Muscle of back (tissue), 13 donors: ENCODE measurements around the gene CD22. TPM values are rescaled to one million over a fixed set of nuclear protein-coding genes. Genes with fewer than 3 reads are reported as not detected.
"Not testable (repeated sequence)": the region's sequence is repeated elsewhere in the genome, so short reads cannot be mapped to it uniquely, and the experiment has no call there.

ENCODE experiments used
- DNase-seq, 3 donors: peaks; one replicate each; pipeline versions ENCODE4 v3.0.0 to v3.0.0-alpha.2; 2013
- long read RNA-seq, 9 donors: transcript quantifications; one replicate each; lab custom pipeline, GENCODE V29; 2026
- polyA plus RNA-seq, 10 donors: library from polyadenylated mRNA; unstranded; fragments of 120-200 nt; gene quantifications; one replicate each; pipeline ENCODE4 v1.2.1, GENCODE V29; 2013; ENCODE audit not compliant: insufficient read length in 10 of 10

Gene CD22
- polyA plus RNA-seq, result 1 to 10 TPM in 6 of 10 donors, under 1 TPM in 4; 0.39 to 7.4 (median 1.2) TPM
- long read RNA-seq, donor 1, result 0 reads
- long read RNA-seq, donor 2, partial matches to known transcripts, result 0 of 1 reads
- long read RNA-seq, donor 2, other reads (novel, unspliced or antisense), result 0 of 1 reads
- long read RNA-seq, donor 3, result 0 reads
- long read RNA-seq, donor 4, result 0 reads
- long read RNA-seq, donor 5, result 0 reads
- long read RNA-seq, donor 6, result 0 reads
- long read RNA-seq, donor 7, result 0 reads
- long read RNA-seq, donor 8, result 0 reads
- long read RNA-seq, donor 9, result 0 reads

DNA sequence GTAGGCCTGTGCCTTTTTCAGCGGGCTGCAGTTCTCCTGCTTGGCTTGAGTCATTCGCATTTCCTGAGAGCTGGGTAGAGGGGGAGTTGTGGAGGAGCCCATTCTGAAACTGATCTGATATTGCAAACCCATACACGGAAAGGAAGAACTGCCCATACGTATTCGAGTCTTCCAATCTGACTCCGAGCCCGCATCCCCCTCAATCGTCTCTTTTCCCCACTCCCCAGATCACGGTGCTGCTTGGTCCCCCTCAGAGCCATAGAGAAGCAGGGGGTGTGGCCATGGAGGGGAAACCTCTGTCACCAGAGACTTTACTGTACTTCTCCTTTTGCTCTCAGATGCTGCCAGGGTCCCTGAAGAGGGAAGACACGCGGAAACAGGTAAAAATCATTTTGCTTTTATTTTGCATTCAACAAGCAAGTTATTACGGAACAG lies at the start of gene CD22:
CD22 (plus strand) TSS at position 337 of the 435 bp plus-strand sequence. CDS start 2,854 bp downstream, outside the sequence.
- no peak for DNase-seq

DNA sequence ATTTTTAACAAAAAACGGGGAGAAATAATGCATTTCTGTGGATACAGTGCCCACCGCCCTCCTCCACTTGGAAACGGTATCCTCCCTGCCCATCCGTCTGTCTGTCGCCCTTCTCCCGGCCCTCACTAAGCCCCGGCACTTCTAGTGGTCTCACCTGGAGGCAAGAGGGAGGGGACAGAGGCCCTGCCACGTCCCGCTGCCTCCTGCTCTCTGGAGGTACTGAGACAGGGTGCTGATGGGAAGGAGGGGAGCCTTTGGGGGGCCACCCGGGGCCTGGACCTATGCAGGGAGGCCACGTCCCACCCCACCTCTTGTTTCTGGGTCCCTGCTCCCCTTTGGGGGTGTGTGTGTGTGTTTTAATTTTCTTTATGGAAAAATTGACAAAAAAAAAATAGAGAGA lies 49.6 kb upstream of the CD22 start:
- no peak for DNase-seq

DNA sequence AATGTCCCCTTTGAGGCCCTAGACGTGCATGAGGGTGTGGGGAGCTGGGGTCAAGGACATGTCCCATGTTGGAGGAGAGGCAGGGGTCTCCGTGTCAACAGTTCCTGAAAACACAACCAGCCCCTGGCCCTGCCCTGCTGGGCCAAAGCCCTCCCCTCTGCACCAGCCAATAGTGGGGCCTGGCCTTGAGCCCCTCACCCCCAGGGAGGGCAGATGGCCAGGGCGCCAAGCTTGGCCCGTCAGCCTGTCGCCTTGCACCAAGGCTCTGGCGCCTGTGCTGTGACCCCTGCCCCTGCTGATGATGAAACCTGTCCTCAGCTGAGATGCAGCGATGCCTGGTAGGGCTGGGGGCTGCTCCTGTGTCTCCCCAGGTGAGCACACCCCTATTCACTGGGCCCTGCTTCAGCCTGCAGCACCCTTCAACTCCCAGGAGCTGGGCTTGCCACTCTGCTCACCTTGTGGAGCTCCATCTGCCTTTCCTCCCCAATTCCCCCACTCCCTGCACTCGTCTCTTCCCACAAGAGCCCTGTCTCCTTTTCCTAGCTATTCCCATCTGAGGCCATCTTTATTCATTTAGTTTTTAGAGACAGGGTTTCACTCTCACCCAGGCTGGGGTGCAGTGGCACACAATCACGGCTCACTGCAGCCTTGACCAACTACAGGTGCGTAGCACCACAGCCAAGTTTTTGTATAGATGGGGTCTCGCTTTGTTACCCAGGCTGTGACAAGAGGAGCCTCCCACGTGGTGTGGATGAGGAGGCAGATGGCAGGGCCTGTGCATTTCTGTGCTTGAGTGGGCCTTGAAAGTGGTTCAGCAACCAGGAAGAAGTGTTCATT lies 48.8 kb upstream of the CD22 start:
- no peak for DNase-seq

DNA sequence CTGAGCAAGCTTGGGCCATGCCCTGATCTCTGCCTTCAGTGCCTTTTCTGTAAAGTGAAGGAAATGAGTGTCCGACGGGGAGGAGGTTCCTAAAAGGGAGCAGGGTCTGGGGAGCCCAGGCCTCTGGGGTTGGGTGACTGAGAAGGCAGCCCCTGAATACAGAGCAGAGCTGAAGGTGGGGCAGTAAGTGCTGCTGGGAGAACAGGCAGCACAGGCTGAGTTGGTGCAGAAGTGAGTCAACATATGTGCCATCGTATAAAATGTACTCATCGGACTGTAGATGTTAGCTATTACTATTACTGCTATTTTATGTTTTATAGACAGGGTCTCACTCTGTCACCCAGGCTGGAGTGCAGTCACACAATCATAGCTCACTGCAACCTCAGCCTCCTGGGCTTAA lies 47.7 kb upstream of the CD22 start:
- no peak for DNase-seq

DNA sequence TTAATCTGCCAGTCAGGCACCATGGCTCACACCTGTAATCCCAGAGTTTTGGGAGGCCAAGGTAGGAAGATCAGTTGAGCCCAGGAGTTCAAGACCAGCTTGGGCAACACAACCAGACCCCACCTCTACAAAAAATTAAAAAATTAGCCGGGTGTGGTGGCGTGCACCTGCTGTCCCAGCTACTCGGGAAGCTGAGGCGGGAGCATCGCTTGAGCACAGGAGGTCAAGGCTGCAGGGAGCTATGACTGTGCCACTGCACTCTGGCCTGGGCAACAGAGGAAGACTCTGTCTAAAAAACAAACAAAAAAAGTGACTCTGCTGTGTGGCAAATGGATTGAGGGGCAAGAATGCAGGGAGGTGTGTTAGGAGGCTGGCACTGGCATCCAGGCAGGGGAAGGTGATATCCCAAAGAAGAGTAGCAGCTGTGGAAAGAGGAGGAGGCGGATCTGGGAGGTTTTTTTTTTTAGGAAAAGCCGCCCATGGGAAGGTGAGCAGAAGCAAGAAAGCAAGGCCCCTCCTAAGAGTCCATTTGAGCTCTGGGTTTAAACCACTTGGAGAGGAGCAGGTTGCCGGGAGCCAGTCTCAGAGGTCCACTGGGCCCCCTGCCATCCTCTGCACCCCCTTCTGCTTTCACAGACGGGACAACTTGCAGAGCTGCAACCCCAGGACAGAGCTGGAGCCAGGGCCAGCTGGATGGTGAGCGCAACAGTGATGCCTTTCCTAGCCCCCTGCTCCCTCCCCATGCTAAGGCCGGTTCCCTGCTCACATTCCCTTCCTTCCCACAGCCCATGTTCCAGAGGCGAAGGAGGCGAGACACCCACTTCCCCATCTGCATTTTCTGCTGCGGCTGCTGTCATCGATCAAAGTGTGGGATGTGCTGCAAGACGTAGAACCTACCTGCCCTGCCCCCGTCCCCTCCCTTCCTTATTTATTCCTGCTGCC lies 44.6 kb upstream of the CD22 start:
- DNase-seq, result no peak

DNA sequence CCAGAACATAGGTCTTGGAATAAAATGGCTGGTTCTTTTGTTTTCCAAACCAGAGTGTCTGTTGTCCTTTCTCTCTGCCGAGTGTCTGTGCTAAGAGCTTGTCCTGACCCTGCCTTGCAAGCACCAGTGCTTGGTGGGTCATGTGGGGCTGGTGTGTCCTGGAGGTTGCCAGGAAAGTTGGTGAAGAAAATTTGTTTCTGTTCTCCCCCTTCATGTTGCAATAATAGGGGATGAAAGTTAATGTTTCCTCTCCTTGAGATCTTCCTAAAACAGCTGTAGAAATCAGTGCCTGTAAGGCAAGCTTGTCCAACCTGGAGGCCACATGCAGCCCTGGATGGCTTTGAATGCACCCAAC lies 43.9 kb upstream of the CD22 start:
- DNase-seq, result no peak

DNA sequence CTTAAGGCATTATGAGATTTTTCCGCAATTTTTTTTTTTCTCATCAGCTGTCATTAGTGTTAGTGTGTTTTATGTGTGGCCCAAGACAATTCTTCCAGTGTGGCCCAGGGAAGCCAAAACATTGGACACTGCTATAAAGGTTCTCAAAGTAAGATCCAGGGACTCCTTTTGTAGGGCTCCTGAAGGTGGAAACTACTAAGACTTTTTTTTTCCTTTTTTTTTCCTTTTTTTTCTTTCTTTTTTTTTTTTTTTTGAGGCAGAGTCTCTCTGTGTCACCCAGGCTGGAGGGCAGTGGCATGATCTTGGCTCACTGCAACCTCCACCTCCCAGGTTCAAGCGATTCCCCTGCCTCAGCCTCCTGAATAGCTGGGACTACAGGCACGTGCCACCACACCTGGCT lies 43.5 kb upstream of the CD22 start:
- not testable (repeated sequence) for DNase-seq

DNA sequence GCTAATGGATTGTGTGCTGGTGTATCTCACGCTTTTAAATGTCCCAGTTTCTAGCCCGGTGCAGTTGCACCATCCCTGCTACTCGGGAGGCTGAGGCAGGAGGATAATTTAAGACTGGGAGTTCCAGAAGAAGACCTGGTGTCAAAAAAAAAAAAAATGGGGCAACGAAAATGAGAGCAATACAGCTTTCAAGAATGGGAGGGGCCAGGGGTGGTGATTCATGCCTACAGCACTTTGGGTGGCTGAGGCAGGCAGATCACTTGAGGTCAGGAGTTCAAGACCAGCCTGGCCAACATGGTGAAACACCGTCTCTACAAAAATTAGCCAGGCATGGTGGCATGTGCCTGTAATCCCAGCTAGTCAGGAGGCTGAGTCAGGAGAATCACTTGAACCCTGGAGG lies 42.9 kb upstream of the CD22 start:
- DNase-seq, result not testable (repeated sequence)

DNA sequence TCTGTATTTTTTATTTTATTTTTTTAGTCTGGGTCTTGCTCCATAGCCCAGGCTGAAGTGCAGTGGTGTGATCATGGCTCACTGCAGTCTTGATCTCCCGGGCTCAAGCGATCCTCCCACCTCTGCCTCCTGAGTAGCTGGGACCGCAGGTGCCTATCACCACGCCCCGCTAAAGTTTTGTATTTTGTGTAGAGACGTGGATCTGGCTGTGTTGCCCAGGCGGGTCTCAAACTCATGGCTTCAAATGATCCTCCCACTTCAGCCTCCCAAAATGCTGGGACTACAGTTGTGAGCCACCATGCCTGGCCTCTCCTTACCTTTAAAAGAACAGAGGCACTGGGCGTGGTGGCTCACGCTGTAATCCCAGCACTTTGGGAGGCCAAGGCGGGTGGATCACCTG lies 41.3 kb upstream of the CD22 start:
- no peak for DNase-seq

DNA sequence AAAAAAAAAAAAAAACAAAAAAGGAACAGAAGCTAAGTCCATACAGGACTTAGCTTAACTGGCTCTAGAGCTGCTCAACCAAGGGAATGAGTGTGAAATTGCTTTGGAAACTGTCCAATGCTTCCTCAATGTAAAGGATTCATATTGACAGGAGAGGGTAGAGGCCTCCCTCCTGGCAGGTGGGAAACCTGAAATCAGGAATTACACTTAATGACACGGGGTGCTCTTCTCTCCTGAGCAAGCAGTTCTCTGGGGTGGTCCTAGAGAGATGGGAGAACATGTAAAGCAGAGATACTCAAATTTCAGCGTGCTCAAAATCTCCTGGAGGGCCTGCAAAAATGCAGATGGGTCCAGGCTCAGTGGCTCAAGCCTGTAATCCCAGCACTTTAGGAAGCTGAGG lies 40.7 kb upstream of the CD22 start:
- DNase-seq, result no peak

DNA sequence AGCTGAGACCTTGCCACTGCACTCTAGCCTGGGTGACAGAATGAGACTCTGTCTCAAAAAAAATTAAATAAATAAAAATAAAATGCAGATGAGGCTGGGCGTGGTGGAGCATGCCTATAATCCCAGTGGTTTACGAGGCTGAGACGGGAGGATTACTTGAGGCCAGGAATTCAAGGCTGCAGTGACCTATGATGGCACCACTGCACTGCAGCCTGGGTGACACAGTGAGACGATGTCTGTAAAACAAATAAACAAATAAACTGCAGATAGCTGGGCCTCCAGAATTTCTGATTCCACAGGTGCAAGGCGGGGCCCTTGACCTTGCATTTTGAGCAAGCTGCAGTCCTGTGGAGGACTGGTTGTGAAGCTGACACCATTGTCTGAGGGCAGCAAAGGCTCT lies 40.1 kb upstream of the CD22 start:
- no peak for DNase-seq

DNA sequence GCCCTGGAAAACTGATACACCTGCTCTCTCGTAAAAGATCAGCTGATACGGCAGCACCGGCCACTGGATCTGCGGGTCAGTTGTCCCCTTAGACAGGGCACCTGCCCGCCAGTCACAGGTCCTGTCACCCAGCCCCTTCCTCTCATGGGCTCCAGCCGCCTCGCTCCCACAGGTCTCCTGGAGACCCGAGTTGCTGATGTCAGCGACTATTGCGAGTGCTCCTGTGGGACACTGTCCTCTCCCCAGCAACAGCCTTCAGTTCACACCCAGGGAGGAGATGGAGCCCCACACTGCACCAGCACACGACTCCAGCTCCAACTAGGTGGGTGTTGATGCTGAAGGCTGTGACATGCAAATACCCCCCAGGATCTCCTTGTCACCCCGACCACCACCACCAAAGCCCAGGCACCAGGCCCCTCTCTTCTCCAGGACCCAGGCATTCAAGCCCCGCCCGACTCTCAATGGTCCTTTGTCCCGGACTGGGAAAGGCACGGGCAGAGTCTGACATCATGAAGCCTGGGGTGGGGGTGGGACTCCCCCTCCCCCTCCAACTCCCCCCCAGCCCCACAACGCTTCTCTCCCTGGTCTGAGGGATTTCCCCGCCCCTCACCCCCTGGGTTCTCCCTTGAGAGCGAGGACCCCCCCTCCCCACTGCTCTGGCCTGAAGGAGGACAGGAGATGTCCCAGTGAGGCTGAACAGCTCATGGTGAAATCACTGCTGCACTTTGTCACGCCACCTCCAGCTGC lies 38.4 kb upstream of the CD22 start:
- DNase-seq, result no peak

DNA sequence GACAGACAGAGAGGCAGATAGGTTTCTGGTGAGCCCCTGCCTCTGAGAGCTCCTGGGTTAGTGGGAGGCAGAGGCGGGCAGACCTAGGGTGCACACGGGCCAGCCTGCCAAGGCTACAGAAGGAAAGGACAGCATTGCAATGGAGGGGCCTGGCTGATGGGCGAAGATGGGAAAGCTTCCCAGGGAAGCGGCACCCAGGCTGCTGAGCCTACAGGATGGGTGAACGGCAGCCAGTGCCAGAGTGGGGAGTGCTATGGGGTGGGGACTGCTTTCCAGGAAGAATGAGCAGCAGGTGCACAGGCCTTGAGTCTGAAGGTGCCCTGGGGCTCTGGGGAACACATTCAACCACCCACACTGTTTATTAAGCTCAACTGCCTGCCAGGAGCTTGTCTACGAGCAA lies 37.7 kb upstream of the CD22 start:
- no peak for DNase-seq

DNA sequence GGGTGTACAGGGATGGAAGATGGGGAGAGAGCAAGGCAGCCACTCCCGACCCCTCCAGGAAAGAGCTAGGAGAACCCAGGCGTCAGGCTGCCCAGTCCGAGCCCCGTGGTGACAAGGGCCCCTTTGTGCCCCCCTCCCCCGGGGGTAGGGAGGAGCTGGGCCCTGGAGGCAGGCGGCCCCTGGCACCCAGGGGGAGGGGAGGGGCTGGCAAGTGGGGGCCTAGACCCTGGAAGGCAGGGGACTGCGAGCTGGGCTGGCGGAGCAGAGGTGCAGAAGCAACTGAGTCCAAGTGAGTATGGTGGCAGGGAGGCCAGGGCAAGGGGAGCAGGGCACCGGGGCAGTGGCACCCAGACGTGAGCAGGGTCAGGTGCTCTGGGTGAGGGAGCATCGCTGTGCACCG lies 37.1 kb upstream of the CD22 start, which contains the start of gene MAG:
MAG (plus strand) TSS at position 246 of the 400 bp plus-strand sequence. CDS start 3,248 bp downstream, outside the sequence.
- DNase-seq, result no peak

DNA sequence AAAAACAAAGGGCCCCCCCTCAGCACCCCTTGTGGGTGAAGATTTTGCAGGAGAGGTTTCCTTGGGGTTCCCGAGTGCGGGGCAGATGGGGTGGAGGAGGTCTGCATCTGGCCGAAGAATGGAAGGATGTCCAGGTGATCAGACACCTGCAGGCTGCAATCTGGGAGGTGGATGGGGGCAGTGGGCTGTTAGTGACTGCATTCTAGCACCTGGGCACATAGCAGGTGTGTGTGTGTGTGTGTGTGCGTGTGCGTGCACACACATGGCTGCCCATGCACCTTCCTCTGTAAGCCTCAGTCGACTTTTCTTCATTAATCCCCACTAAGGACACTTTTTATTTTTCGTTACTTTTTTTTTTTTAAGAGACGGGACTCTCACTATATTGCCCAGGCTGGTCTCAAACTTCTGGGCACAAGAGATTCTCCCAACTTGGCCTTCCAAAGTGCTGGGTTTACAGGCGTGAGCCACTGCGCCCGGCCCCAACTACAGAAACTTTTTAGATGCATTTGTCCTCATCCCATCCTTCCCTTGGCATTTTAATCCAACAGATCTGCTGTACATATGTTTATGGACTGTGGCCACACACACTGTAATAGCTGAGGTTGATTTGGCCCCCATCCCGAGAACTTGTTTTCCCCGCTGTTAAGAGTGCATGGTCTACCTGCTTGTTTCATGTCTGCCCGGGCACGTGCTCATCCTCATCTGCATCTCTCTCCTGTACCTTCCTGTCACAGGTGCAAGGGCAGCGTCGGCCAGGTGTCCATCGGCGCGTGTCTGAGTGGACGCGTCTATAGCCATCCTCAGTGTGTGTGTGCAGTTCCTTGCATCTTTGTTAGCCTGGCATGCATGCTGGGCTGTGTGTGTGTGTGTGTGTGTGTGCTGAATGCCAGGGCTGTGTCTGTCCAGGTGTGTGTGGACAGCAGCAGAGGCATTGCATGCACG lies 36.3 kb upstream of the CD22 start:
- DNase-seq, result no peak

DNA sequence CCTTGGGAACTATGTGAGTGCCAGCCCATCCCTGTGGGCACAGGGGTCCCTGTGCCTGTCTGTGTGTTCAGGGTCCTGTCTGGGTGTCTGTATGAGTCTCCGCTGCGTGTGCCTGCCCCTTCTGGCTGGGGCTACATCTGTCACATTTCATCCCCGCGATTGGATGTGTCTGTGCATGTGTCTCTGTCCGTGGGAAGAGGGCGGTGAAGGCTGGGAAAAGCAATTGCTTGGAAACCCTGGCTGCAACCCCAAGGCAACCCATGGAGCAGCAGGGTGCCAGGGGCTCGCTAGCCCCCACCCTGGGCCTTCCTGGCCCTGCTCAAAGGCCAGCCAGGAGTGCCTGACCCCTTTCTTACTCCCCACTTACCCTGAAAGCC lies 35.6 kb upstream of the CD22 start:
- no peak for DNase-seq

DNA sequence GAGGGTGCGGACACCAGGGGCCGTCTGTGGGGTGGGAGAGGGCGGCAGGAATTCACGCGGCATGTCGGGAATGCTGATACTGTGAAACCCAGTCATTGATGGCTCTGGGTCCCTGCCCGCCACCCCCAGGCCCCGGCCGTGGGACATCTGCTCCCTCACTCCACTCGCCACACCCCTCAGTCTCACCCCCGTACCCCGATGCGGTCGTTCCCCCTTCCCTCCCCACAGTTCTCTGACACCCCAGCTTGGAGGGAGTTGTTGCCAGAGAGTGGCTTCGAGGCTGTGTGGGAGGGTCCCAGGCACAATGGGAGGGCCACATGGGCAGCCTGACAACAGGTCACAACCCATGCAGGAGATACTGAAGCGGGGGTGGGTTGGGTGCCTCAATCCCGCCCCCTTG lies 35.2 kb upstream of the CD22 start:
- no peak for DNase-seq

DNA sequence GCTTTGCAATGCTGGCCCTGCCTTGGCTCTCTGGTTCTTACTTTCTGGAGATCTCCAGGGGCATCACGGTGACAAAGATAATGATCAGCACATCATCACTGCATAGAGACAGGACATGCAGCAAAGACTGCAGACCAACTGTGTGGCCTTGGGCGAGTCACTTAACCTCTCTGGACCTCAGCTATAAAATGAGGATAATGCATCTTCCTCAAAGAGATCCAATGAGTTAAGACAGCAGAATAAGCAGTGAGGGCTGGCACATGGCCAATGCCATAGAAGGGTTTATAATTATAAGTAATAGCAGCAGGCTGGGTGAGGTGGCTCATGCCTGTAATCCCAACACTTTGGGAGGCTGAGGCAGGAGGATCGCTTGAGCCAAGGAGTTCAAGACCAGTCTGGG lies 34.7 kb upstream of the CD22 start:
- no peak for DNase-seq

DNA sequence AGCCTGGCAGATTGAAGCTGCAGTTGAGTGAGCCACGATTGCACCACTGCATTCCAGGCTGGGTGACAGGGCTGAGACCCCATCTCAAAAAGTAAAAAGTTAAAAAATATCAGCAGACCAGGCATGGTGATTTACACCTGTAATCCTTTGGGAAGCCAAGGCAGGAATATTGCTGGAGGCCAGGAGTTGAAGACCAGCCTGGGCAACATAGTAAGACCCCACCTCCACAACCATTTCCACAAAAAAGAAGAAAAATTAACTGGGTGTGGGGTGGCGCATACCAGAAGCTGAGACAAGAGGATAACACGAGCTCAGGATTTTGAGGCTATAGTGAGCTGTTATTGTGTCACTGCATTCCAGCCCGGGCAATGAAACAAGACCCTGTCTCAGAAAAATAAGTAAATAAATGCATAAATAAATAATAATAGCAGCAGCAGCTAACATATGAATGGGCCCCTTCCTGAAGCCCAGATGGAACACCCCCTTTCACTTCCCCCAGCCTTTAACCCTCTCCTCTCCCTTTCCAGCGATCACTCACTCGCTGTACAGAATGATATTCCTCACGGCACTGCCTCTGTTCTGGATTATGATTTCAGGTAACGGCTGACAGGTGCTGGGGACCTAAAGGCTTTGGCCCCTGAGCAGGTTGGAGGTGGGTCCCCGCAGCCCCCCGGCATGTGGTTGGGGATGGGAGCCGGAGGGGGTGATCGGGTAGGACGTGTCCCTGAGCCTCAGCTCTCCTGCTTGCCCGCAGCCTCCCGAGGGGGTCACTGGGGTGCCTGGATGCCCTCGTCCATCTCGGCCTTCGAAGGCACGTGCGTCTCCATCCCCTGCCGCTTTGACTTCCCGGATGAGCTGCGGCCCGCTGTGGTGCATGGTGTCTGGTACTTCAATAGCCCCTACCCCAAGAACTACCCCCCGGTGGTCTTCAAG lies 33.9 kb upstream of the CD22 start:
- no peak for DNase-seq
